ENCODE data around the gene CACNA1C.
"Not testable (repeated sequence)": the region's sequence is repeated elsewhere in the genome, so short reads cannot be mapped to it uniquely, and the experiment has no call there.

Gene CACNA1C

DNA sequence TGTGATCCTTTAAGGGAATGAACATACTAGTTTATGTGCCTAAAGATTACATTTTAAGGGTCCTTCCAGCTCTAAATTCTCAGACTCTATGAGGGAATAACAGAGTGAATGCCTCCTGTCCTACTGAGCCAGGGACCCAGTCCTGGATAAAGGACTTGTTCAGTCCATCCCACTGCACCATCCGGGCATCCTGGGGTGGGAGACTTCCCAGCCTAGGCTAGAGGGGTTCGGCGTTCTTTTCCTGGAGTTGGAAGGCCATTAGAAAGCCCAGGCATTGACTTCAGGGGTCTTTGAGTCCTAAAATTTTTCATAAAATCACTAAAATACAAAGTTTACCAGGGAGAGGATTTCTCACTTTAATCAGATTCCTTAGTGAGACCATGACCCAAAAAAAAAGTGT, 614.1 kb downstream of the CACNA1C start:
- no peak for DNase-seq

DNA sequence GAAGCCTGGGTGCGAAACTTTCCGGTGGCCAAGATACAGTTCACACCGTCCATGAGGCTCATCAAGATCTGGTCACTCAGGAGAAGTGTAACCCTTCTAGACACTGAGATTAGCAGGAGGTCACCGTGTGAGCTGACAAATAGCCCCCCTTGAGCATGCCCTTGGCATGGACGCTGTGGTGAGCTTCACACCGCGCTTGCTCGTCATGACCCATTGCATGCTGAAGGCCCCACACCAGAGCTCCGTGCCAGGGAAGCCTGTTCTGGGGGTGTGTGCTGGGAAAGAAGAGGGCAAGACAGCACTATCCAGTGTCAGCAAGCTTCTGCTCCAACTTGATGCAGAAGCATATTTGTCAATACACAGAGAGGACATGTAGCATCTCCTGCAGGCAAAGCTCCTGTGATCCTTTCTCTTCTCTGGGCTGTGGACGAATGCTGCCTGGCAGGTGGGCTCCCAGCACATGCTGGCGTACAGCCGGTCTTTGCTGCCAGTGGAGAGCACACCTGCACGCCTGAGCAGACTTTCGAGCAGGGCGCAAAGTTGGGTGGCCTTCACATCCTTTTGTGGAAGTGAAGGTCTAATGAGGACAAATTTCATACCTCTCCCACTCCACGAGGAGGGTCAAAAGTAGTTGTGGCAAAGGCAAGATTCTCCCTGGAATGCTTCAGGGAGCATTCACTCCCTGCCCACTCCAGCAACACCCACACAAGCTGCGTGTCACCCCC, 615.1 kb downstream of the CACNA1C start:
- DNase-seq, result no peak

GRCh38 chr12:2668816-2669215, 616.0 kb downstream of the CACNA1C start:
- DNase-seq, result no peak

DNA sequence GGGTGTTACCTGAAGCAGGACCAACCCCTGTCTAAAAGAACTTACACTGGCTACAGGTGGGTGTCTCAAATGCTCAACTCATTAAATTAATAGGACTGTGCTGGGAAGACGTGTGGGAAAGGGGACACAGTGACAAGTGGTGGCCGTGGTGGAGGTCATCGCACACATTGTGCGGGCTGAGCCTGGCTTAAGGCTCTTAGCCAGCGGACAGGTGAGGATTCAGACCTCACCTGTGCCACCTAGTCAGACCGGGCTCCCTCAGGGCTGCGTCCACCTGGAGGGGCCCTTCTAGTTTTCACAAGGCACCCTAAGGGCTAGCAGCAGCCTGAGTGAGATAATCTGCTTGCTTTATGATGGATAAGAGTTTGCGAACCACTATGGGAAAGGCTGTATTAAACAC, 616.8 kb downstream of the CACNA1C start:
- no peak for DNase-seq

GRCh38 chr12:2672863-2673262, 620.1 kb downstream of the CACNA1C start:
- no peak for DNase-seq

DNA sequence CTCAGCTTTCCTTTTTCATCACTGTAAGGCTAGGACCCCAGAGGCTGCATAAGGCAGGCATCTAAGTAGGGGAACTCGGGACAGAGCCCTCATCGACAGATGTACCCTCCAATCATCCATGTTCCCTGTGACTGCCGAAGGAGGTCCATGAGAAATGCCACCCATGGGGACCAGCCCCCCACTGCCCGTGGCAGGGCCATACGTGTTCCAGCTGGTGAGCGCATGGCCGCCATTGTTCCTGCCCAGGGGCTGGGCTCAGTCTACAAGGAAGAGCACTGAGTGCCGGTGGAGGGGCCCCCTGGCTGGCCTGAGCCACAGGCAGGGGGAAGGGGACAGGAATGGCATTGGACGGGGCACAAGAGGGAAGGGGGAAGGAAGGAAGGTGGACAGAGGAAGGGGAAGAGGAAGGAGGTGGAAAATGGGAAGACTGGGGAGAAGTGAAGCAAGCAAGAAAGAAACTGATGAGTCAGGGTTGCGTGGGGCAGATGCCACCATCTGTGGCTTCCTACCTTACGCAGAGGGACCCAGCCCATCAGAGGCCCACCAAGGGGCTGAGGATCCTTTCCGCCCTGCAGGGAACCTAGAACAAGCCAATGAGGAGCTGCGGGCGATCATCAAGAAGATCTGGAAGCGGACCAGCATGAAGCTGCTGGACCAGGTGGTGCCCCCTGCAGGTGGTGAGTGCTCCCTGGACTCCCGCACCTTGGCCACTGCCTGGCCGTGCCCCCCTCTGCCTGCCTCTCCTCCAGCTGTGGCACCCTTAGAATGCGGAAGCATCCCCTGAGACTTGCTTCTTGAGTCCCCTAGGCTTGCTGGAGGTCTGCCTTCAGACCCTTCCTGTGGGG, 621.4 kb downstream of the CACNA1C start:
- DNase-seq, result no peak

DNA sequence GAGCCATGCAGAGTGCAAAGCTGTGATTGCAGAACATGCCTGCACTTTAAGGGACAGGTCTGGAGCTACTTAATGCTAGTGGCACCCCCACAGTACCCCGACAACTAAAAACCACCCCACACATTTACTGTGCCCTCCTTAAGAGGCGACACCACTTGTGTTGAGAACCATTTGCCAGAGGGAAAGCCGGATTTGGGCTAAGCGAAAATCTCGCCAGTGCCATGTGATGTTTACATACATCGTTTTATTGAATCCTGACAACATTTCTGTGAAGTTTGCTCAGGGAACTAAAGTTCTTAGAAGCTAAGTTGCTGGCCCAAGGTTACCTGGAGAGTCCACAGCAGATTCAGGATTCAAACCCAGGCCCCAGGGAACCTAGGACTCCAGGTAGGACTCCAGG, 623.0 kb downstream of the CACNA1C start:
- DNase-seq, result no peak

GRCh38 chr12:2677142-2677880, 624.5 kb downstream of the CACNA1C start:
- DNase-seq, result no peak

GRCh38 chr12:2678426-2678825, 625.6 kb downstream of the CACNA1C start:
- no peak for DNase-seq

DNA sequence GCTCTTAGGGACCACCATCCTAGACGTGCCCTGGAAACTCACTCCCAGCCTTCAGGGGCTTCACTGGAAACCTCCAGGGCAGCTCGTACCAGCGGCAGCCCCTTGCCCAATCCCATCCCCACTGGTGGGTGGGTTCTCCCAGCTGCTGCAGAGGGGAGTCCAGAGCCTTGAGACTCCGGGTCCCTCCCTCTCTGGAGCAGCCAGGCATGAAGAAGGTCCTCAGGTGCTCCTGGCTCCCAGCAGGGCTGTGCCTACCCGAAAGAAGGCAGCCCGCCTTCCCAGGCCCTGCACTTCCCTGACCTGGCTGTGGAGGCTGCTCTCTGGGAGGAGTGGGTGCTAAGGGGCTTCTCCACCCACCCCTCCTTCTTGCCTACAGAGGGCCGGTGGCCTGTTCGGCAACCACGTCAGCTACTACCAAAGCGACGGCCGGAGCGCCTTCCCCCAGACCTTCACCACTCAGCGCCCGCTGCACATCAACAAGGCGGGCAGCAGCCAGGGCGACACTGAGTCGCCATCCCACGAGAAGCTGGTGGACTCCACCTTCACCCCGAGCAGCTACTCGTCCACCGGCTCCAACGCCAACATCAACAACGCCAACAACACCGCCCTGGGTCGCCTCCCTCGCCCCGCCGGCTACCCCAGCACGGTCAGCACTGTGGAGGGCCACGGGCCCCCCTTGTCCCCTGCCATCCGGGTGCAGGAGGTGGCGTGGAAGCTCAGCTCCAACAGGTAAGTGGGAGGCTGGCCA, 626.5 kb downstream of the CACNA1C start:
- DNase-seq, result no peak

GRCh38 chr12:2679816-2680675, 627.3 kb downstream of the CACNA1C start:
- DNase-seq, result no peak

- no peak for DNase-seq
Observed at GRCh38 chr12:2680676-2681039, 627.9 kb downstream of the CACNA1C start.

DNA sequence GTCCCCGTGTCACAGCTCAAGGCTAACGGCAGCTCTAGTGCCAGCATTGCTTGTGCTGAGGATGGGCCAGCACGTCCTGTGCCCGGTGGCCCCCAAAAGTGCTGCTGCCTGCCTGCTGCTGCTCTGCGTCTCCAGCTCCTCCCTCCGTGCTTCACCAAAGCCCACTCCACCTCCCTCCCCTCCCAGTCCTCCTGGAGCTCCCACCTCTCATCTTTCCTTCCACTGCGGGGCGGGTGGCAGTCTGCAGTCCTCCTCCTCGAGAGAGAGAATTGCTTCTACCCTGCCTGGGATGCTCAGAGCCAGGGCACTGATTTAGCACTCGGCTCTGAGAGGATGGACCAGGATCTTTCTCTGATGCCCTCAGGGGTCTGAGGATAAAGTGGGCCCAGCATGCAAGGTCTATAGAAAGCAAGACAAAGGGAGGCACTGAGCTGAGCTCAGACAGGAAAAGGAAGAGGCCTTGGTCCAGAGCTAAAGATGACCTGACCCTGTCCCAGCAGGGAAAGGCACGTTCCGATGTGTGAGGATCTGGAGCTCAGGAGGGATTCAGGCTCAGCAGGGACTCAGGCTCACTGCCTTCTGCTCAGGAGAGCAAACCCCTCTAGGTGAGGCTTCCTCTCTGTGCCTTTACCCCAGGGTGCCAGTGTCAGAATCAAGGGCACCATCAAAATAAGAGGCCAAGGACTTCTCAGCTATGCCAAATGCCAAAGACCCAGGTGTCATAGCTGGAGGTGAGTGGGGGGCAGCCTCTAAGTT, 628.8 kb downstream of the CACNA1C start:
- DNase-seq, result no peak

DNA sequence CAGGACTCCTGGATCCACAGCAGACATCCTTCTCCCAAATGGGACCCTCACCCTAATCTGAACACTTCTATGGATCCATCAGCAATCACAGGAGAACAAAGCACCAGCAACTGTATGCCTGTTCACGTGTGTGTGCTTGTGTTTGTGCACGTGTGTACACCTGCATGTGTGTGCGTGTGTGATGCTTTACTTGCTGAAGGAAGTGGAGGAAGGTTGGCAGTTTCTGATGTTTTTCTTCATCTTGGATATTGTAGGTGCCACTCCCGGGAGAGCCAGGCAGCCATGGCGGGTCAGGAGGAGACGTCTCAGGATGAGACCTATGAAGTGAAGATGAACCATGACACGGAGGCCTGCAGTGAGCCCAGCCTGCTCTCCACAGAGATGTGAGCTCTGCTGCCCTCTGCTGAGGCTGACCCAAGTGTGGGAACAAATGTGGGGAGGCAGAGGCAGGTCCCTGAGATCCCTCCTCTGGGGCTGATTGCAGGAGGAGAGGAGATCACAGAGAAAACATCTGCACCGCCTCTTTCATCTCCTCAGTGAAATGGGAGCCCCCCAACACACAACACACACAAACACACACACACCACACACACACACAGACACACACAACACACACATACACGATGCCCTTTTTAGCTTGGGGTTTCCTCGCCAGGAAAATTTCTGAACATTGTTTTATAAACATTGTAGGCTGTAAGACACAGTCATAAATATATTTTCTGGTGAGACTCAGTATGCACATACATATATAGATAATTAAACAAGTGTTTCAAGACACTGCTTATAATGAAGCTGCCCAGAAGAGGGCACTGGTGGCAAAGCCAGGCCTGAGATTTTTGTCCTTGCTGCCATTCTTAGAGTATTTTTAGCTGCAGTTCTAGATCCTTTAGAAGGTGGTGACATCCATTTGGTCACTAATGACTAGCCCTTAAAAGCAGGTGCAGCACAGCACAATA, 629.8 kb downstream of the CACNA1C start:
- DNase-seq, result peak; percentile 67 to 69

- no peak for DNase-seq
Observed at GRCh38 chr12:2683283-2684025, 630.7 kb downstream of the CACNA1C start.

DNA sequence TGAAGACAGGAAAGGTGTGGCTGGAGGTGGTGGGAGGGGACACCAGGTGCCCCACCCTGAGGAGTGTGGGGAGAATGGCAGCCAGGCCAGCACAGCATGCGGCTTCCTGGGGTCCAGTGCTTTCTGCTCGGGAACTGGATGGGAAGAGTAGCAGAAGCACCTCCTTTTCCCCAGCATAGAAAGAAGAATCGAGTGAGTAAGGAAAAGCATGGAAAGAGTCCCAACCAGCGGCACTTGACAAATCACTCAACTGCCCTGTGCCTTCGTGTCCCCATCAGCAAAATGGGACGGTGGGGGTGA, 631.2 kb downstream of the CACNA1C start:
- not testable (repeated sequence) for DNase-seq

GRCh38 chr12:2685620-2686279, 633.0 kb downstream of the CACNA1C start:
- not testable (repeated sequence) for DNase-seq

GRCh38 chr12:2686280-2686646, 633.5 kb downstream of the CACNA1C start:
- DNase-seq, result no peak

GRCh38 chr12:2687058-2687457, 634.3 kb downstream of the CACNA1C start:
- DNase-seq, result no peak
